Sigmoid colon (tissue), 7 donors: ENCODE measurements around the gene ARHGAP18. TPM values are rescaled to one million over a fixed set of nuclear protein-coding genes. Genes with fewer than 3 reads are reported as not detected.

ENCODE experiments used
- DNase-seq: peaks from one replicate; pipeline ENCODE4 v3.0.0-alpha.2; 2019
- H3K27ac ChIP-seq, 4 donors: fragments of 200-600 bp; sonication (generic); one replicate each; pipeline ENCODE4 v1.5.1; 2016 to 2019; ENCODE audit warnings: mild to moderate bottlenecking in 1 of 4
- H3K27me3 ChIP-seq, 3 donors: fragments of 200-600 bp; sonication (generic); one replicate each; pipeline ENCODE4 v1.5.1; 2019; ENCODE audit warnings: mild to moderate bottlenecking in 1 of 3
- H3K36me3 ChIP-seq, 4 donors: fragments of 200-600 bp; sonication (generic); one replicate each; pipeline ENCODE4 v1.5.1; 2016 to 2019
- H3K4me1 ChIP-seq, 4 donors: fragments of 200-600 bp; sonication (generic); one replicate each; pipeline ENCODE4 v1.5.1; 2017 to 2019
- H3K4me3 ChIP-seq, 4 donors: fragments of 200-600 bp; sonication (generic); one replicate each; pipeline ENCODE4 v1.5.1; 2017 to 2019; ENCODE audit warnings: mild to moderate bottlenecking in 2 of 4, moderate library complexity in 1 of 4
- H3K9me3 ChIP-seq, 4 donors: fragments of 200-600 bp in 3 of 4; sonication (generic) in 3 of 4; one replicate each; pipeline versions ENCODE4 v1.5.1 to v1.6.1; 2013 to 2019
- EP300 ChIP-seq, 4 donors: sonication (generic); formaldehyde crosslinking; IDR thresholded peaks; one replicate each; pipeline ENCODE4 v1.6.1; 2017; ENCODE audit warnings: antibody characterized with exemption in 4 of 4
- POLR2A ChIP-seq, 2 donors: fragments of 450-650 bp; IDR thresholded peaks; one replicate each; pipeline ENCODE4 v1.6.1; 2016; ENCODE audit warnings: antibody characterized with exemption in 2 of 2, mild to moderate bottlenecking in 2 of 2, moderate library complexity in 2 of 2
- POLR2AphosphoS5 ChIP-seq, 4 donors: sonication (generic); formaldehyde crosslinking; IDR thresholded peaks; one replicate each; pipeline ENCODE4 v1.6.1; 2017; ENCODE audit warnings: antibody characterized with exemption in 4 of 4
- WGBS, 2 donors: extraction: QIAGEN DNeasy Blood & Tissue Kit; methylation state at CpG; one replicate each; pipeline ENCODE4 v1.1.7; 2013; 5-methylcytosine and 5-hydroxymethylcytosine counted together
- intact Hi-C: fragments of 100-400 bp; cut with DNase I; formaldehyde crosslinking; loops from one replicate; pipeline ENCODE4 v1.15.1; 2023
- polyA plus RNA-seq, 3 donors: library from polyadenylated mRNA; stranded (reverse); fragments of 200-250 nt; gene quantifications; one replicate each; pipeline ENCODE4 v1.2.3, GENCODE V29; 2013
- total RNA-seq, 4 donors: library from RNA; depleted of rRNA; stranded (reverse); fragments of >200 nt; gene quantifications; one replicate each; pipeline ENCODE4 v1.1.0, GENCODE V29; 2016
- TF ChIP-seq, protein P1 (sequence below), 4 experiments: fragments of 450-650 bp in 3 of 4; fragments of 200-600 bp in 1 of 4; IDR thresholded peaks; one replicate each; pipeline ENCODE4 v1.5.1; 2016 to 2019; ENCODE audit warnings: antibody characterized with exemption in 4 of 4, mild to moderate bottlenecking in 3 of 4, moderate library complexity in 2 of 4
- donor health status: healthy with polysubstance abuse.
- donor health status: Bipolar disorder and iron deficiency.
- donor health status: healthy.

ARHGAP18 gene
- total and polyA plus RNA-seq, 7 donors, result 9.2 to 16.9 (median 10.7) TPM

DNA sequence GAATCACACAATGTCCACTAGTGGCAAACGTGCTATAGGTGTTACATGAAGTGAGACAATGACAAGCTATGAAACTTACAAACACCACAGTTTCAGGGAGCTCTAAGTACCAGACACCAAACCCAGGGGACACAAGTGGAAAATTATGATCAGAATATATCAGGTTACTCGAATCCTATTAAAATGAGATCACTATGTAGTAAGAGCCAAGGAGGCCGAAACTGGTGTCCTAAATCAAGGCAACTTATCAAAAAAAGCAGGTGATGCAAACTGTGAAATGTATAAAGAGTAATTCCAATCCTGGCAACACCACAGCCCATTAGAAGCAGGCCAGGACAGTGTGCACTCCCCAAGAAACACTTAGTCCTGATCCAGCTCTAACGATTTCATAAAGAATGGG lies 100.3 kb downstream of the ARHGAP18 start:
- Histone ChIP-seq H3K27ac (peak overlapping the region in 2 of 4 donors; percentile 28 to 37), H3K36me3 (no peaks in the 10 kb centered on the region), H3K4me3 (no peak overlapping the region), H3K4me1 (no peaks in the 10 kb centered on the region), H3K27me3 (no peaks in the 10 kb centered on the region), H3K9me3 (no peaks in the 10 kb centered on the region)
- DNase-seq, result no peak
- intact Hi-C loops, result no loop called here
- 83 to 89% methylated on average over 4 of the region's 4 CpGs for WGBS, 2 donors
- TF ChIP-seq POLR2A (IDR thresholded peaks at IDR 0.05), result no peak
- TF ChIP-seq EP300 (IDR thresholded peaks at IDR 0.05), result no peak

DNA sequence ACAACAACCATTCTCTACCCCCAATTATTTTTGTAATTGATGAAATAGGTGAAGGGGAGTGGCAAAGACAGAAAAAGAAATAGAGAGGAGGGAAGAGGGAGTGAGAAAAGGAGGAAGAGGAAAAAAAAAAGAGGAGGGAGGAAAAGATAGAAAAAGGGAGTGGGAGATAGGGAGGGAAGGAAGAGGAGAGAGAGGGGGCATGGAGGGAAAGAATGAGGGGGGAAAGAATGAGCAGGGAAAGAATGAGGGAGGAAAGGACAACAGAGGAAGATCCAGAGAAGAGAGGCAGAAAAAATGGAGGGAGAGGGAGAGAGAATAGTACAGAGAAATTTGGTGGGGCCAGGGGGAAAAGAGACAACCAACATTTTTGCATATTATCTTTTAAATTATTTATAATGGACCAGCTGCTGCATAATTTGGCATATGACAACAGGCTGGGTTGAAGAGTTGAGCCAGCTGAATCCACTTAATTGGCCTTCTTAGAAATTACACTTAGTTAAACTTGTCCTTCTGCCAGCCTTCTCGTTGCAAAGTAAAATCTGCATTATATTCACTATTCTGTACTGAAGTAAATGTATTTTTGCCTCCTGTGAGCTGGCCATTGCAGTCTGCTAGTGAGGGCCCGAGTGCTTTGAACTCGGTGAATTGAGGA lies 101.0 kb downstream of the ARHGAP18 start:
- no peaks in the 10 kb centered on the region for H3K9me3 ChIP-seq
- H3K27ac ChIP-seq, result peak overlapping the region in 2 of 4 donors; percentile 28 to 37
- no peaks in the 10 kb centered on the region for H3K27me3 ChIP-seq
- TF ChIP-seq POLR2AphosphoS5 (IDR thresholded peaks at IDR 0.05), result no peak
- H3K4me1 ChIP-seq, result no peaks in the 10 kb centered on the region
- DNase-seq, result no peak
- no peak overlapping the region for H3K4me3 ChIP-seq
- intact Hi-C loops, result no loop called here
- 70 to 80% methylated on average over 3 of the region's 3 CpGs for WGBS, 2 donors
- H3K36me3 ChIP-seq, result no peaks in the 10 kb centered on the region

DNA sequence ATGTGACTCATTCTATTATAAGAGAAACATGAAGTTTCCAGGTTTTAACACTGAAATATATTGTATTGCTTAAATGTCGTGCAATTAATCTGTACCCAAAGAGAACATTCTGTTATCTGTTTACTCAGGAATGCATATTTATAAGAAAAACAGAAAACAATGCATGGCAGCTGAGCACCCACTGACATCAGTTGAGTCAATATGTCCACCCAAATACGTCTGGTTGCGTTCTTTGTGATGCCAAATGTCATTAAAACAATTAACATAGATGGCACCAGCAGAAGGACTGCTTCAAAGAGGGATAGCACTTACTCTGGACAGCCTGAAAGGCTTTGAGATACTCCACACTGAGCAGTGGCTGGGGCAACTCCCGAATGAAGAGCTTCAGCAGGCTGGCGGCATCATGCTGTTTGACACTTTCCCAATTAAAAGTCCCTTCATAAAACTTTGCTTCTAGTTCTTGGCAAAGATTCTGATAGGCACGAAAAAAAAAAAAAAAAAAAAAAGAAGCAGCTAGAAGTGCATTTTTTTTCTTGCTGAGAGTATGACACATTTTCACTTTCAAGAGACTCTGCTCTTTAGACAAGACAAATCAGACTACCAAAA lies 102.3 kb downstream of the ARHGAP18 start:
- DNase-seq, result no peak
- intact Hi-C loops, result no loop called here
- no peaks in the 10 kb centered on the region for H3K27me3 ChIP-seq
- H3K4me3 ChIP-seq, result no peak overlapping the region
- H3K9me3 ChIP-seq, result no peaks in the 10 kb centered on the region
- no peaks in the 10 kb centered on the region for H3K36me3 ChIP-seq
- H3K4me1 ChIP-seq, result no peaks in the 10 kb centered on the region
- peak overlapping the region in 3 of 4 donors; percentile 6 to 32 (median 11) for H3K27ac ChIP-seq
- WGBS, 2 donors, result 42 to 68% methylated on average over 6 of the region's 6 CpGs
- TF ChIP-seq EP300 (IDR thresholded peaks at IDR 0.05) (no peak), POLR2A (IDR thresholded peaks at IDR 0.05) (no peak), POLR2AphosphoS5 (IDR thresholded peaks at IDR 0.05) (no peak)
- TF ChIP-seq, protein P1, sequence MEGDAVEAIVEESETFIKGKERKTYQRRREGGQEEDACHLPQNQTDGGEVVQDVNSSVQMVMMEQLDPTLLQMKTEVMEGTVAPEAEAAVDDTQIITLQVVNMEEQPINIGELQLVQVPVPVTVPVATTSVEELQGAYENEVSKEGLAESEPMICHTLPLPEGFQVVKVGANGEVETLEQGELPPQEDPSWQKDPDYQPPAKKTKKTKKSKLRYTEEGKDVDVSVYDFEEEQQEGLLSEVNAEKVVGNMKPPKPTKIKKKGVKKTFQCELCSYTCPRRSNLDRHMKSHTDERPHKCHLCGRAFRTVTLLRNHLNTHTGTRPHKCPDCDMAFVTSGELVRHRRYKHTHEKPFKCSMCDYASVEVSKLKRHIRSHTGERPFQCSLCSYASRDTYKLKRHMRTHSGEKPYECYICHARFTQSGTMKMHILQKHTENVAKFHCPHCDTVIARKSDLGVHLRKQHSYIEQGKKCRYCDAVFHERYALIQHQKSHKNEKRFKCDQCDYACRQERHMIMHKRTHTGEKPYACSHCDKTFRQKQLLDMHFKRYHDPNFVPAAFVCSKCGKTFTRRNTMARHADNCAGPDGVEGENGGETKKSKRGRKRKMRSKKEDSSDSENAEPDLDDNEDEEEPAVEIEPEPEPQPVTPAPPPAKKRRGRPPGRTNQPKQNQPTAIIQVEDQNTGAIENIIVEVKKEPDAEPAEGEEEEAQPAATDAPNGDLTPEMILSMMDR (IDR thresholded peaks at IDR 0.05), result no peak

DNA sequence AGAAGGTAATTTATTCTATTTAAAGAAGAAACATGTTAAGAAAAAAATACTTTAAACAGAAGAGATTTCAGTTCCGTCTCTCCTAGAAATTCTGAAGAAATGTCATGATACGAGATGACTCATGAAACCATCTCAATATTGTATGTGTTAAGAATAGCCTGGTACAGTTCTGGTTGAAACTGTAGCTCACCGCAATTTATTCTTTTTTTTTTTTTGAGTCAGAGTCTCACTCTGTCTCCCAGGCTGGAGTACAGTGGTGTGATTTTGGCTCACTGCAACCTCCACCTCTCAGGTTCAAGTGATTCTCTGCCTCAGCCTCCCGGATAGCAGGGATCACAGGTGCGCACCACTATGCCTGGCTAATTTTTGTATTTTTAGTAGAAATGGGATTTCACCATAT lies 103.3 kb downstream of the ARHGAP18 start:
- H3K36me3 ChIP-seq, result no peaks in the 10 kb centered on the region
- no peak overlapping the region for H3K4me3 ChIP-seq
- no peak for DNase-seq
- TF ChIP-seq POLR2A (IDR thresholded peaks at IDR 0.05) (no peak), EP300 (IDR thresholded peaks at IDR 0.05) (no peak), POLR2AphosphoS5 (IDR thresholded peaks at IDR 0.05) (no peak)
- TF ChIP-seq, protein P1 (IDR thresholded peaks at IDR 0.05), result no peak
- no peaks in the 10 kb centered on the region for H3K4me1 ChIP-seq
- H3K27me3 ChIP-seq, result no peaks in the 10 kb centered on the region
- no peaks in the 10 kb centered on the region for H3K9me3 ChIP-seq
- intact Hi-C loops, result no loop called here
- WGBS, 2 donors, result 84 to 94% methylated on average over 5 of the region's 5 CpGs
- H3K27ac ChIP-seq, result peak overlapping the region in 1 of 4 donors; percentile 7

DNA sequence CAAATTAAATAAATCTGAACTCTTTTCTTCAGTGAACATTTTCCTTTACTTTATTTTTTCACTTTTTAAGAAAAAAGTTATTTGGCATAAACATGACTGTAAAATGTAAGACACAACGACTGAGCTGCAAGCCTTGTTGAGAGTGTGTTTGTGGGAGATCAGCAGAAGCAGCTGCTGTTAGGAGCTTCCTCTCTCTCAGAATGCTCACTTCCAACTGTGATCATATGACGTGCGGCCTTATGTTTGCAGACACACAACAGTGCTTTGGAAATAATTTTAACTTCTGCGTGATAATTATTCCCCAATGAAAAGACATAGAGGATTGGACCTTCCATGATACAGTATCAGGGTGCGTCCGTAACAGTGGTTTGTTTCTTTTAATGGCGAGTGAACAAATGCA lies 104.0 kb downstream of the ARHGAP18 start:
- no peak overlapping the region for H3K27ac ChIP-seq
- DNase-seq, result no peak
- no peaks in the 10 kb centered on the region for H3K36me3 ChIP-seq
- 89 to 93% methylated on average over 7 of the region's 7 CpGs for WGBS, 2 donors
- H3K4me3 ChIP-seq, result no peak overlapping the region
- no peaks in the 10 kb centered on the region for H3K9me3 ChIP-seq
- intact Hi-C loops, result no loop called here
- H3K27me3 ChIP-seq, result no peaks in the 10 kb centered on the region
- TF ChIP-seq POLR2AphosphoS5 (IDR thresholded peaks at IDR 0.05), result no peak
- TF ChIP-seq, protein P1 (IDR thresholded peaks at IDR 0.05), result no peak
- no peak for TF ChIP-seq EP300 (IDR thresholded peaks at IDR 0.05)
- TF ChIP-seq POLR2A (IDR thresholded peaks at IDR 0.05), result no peak
- no peaks in the 10 kb centered on the region for H3K4me1 ChIP-seq
